HG03280 (cell line): ENCODE measurements around the gene MELTF.

Experiments used
- ATAC-seq: cut with Tn5 transposase; IDR thresholded peaks from one replicate; pipeline ENCODE4 v1.9.1; 2021; ENCODE audit warnings: mild to moderate bottlenecking, moderate library complexity; ENCODE audit not compliant: unreplicated experiment

The MELTF gene

GRCh38 chr3:197027151-197027895 lies 2.3 kb downstream of the MELTF start:
- ATAC-seq, result no peak

- no peak for ATAC-seq
Observed at GRCh38 chr3:197026481-197026866, 3.1 kb downstream of the MELTF start.

- no peak for ATAC-seq
Observed at GRCh38 chr3:197025736-197026480, 3.7 kb downstream of the MELTF start.

GRCh38 chr3:197024881-197025735 lies 4.5 kb downstream of the MELTF start:
- no peak for ATAC-seq

- no peak for ATAC-seq
Observed at GRCh38 chr3:197023998-197024651, 5.5 kb downstream of the MELTF start.

- no peak for ATAC-seq
Observed at GRCh38 chr3:197023241-197023997, 6.2 kb downstream of the MELTF start.

- no peak for ATAC-seq
Observed at GRCh38 chr3:197022405-197023231, 7.0 kb downstream of the MELTF start.

GRCh38 chr3:197021729-197022404 lies 7.8 kb downstream of the MELTF start:
- ATAC-seq, result no peak

GRCh38 chr3:197021231-197021630 lies 8.4 kb downstream of the MELTF start:
- ATAC-seq, result no peak

- no peak for ATAC-seq
Observed at GRCh38 chr3:197019535-197019934, 10.1 kb downstream of the MELTF start.

GRCh38 chr3:197019021-197019420 lies 10.6 kb downstream of the MELTF start:
- no peak for ATAC-seq

- no peak for ATAC-seq
Observed at GRCh38 chr3:197017003-197017402, 12.6 kb downstream of the MELTF start.

GRCh38 chr3:197015790-197016736 lies 13.6 kb downstream of the MELTF start:
- ATAC-seq, result no peak

- no peak for ATAC-seq
Observed at GRCh38 chr3:197014942-197015575, 14.6 kb downstream of the MELTF start.

GRCh38 chr3:197014024-197014423 lies 15.6 kb downstream of the MELTF start:
- no peak for ATAC-seq

- no peak for ATAC-seq
Observed at GRCh38 chr3:197012540-197012883, 17.1 kb downstream of the MELTF start.

GRCh38 chr3:197011780-197012539 lies 17.7 kb downstream of the MELTF start:
- no peak for ATAC-seq
